D721Med (cell line): ENCODE data around the gene SLC34A2.
"Not testable (repeated sequence)": the region's sequence is repeated elsewhere in the genome, so short reads cannot be mapped to it uniquely, and the experiment has no call there.

ENCODE experiments used
- DNase-seq: peaks from one replicate; pipeline ENCODE4 v3.0.0; 2011; ENCODE audit warnings: low spot score; ENCODE audit not compliant: insufficient read length
- FAIRE-seq: peaks from 2 replicates; lab custom pipeline; 2011; peaks lifted over from hg19 to GRCh38; lab: Jason Lieb, UNC
- TF ChIP-seq, protein P1 (sequence below): IDR thresholded peaks from 2 replicates; pipeline ENCODE4 v1.5.1; 2012; ENCODE audit warnings: mild to moderate bottlenecking, control low read depth; ENCODE audit not compliant: insufficient read depth; ENCODE audit errors: missing control alignments

Gene SLC34A2, protein sequence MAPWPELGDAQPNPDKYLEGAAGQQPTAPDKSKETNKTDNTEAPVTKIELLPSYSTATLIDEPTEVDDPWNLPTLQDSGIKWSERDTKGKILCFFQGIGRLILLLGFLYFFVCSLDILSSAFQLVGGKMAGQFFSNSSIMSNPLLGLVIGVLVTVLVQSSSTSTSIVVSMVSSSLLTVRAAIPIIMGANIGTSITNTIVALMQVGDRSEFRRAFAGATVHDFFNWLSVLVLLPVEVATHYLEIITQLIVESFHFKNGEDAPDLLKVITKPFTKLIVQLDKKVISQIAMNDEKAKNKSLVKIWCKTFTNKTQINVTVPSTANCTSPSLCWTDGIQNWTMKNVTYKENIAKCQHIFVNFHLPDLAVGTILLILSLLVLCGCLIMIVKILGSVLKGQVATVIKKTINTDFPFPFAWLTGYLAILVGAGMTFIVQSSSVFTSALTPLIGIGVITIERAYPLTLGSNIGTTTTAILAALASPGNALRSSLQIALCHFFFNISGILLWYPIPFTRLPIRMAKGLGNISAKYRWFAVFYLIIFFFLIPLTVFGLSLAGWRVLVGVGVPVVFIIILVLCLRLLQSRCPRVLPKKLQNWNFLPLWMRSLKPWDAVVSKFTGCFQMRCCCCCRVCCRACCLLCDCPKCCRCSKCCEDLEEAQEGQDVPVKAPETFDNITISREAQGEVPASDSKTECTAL

DNA sequence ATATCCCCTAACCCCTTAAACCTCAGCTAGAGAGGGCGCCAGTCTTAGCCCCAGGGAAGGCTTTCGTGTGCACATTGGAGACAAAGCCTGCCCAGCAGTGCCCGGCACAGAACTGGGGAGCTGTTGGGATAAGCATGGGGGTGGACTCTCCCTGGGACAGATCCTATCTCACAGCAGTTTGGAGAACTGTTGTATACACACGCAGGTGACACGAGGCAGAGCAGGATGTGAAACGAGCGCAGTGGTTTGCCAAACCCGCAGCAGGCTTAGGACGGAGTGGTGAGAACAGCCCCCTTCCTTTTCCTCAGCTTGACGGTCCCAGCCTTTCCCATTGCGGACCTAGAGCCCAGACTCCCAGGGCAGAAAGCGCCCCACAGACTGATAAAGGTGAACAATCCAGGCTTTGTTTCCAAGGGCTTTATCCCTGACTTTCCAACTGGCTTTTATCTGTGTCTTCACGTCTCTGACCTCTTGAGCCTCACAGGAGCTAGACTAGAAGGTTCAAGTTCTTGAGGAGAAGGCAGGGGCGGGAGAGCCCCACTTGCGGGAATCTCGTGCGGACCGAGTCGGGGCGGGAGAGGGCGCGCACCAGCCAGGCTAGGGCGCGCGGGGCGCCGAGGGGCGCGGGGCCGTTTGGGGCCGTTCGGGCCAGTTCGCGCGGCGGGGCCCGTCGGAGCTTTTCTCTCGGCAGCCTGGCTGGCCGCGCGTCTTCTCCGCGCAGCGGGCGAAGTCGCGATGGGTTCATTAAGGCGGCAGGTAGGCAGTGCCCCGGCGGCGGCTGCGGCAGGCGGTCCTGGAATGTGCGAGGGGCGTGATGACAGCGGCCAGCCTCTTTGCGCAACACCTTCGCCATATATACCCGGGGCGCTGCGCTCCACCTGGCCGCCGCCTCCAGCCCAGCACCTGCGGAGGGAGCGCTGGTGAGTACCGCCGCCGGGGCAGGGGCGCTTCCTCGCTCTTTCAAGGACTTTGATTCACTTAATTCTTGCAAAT lies at the start of gene SLC34A2:
TSS of gene SLC34A2 (plus strand) at position 881 of the 993 bp plus-strand sequence. CDS start 6,650 bp downstream, outside the sequence.
- DNase-seq, result no peak
- no peak for FAIRE-seq
- TF ChIP-seq, protein P1, sequence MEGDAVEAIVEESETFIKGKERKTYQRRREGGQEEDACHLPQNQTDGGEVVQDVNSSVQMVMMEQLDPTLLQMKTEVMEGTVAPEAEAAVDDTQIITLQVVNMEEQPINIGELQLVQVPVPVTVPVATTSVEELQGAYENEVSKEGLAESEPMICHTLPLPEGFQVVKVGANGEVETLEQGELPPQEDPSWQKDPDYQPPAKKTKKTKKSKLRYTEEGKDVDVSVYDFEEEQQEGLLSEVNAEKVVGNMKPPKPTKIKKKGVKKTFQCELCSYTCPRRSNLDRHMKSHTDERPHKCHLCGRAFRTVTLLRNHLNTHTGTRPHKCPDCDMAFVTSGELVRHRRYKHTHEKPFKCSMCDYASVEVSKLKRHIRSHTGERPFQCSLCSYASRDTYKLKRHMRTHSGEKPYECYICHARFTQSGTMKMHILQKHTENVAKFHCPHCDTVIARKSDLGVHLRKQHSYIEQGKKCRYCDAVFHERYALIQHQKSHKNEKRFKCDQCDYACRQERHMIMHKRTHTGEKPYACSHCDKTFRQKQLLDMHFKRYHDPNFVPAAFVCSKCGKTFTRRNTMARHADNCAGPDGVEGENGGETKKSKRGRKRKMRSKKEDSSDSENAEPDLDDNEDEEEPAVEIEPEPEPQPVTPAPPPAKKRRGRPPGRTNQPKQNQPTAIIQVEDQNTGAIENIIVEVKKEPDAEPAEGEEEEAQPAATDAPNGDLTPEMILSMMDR, result no peak

DNA sequence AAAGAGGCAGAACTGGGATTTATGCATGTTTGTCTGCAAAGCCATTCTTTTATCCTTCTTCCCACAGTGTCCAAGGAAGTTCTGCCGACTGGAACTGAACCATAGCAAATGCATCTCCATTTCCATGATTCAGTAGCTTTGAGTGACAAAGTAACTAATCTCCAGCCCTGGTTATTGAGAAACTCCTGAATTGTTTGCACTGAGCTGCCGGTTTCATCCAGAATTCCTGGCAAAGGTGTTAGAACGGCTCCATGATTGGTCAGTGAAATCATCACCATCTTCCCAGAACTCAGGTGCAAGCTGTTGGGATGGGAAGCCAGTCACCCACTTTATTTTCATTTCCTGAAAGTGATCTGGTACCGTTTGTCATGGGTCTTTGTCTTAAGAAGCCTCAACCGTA lies 47.0 kb upstream of the SLC34A2 start:
- FAIRE-seq, result no peak
- TF ChIP-seq, protein P1, result no peak
- no peak for DNase-seq

DNA sequence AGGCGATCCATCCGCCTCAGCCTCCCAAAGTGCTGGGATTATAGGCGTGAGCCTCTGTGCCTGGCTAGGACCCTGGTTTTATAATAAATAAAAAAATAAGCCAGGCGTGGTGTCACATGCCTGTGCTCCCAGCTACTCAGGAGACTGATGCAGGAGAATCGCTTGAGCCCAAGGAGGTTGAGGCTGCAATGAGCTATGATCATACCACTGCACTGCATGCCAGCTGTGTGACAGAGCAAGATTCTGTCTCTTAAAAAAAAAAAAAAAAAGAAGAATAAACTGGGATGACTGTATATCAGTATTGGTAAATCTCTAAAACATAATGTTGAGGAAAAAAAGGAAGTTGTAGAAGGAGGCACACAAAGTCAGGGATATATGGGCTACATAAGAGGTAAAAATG lies 45.7 kb upstream of the SLC34A2 start:
- DNase-seq, result no peak
- FAIRE-seq, result no peak
- TF ChIP-seq, protein P1, result no peak

DNA sequence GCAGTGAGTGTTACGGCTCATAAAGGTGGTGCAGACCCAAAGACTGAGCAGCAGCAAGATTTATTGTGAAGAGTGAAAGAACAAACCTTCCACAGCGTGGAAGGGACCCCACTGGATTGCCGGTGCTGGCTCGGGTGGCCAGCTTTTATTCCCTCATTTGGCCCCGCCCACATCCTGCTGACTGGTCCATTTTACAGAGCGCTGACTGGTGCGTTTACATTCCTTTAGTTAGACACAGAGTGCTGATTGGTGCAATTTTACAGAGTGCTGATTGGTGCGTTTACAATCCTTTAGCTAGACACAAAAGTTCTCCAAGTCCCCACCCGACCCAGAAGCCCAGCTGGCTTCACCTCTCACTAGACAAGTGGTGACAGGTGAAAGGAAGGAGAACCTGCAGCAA lies 42.0 kb upstream of the SLC34A2 start:
- DNase-seq, FAIRE-seq: not testable (repeated sequence)

DNA sequence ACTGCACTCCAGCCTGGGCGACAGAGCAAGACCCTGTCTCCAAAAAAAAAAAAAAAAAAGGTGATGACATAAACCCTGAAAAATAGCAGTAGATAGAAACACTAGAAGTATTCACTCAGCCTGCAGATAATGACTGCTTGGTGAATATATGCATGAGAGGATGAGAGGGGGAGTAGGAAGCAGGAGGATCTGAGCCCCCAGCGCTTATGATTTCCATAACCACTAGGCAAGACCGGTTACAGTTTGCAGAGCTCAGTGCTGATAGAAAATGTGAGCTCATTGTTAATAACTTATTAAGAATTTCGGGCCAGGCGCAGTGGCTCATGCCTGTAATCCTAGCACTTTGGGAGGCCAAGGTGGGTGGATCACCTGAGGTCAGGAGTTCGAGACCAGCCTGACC lies 40.8 kb upstream of the SLC34A2 start:
- TF ChIP-seq, protein P1, result no peak
- DNase-seq (no peak), FAIRE-seq (no peak)

DNA sequence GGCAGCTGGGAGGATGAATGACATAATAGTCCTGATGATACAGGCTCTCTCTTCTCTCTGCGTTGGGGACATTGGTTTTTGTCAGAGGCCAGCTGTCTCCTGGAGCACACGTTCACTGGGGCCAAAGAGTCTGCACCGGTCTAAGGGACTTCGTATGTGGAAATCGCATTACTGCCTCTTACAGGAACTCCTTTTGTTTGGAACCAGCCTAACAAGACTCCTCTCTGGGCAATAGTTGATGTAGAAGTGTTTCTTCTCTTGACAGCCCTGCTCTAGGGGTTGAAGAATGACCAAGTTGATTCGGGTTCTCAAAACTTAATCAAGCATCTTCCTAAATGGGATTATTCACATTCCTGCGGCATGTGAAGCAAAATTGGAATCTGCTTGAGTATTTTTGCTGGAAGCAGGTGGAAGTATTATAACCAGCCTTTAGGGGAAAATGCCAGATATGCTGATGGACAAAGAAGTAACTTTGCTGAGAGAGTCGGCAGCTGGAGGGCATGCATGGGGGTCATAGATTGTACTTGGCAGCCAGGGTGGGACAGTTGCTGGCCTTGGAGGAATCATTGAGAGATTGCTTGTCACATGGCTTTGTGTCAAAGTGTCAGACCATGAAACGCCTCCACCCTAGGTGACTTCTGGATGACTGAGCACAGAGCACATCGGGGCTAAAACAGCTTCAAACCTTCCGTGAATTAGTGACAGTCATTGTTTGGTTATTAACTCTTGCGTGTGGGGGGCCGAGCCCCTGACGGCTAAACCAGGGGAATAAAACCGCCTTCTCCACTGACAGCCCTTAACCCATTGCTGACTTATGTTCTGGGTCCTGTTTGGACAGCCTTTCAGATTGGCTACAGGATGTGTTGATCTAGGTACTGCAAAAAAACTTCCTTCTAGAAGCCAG lies 34.4 kb upstream of the SLC34A2 start:
- DNase-seq (no peak), FAIRE-seq (no peak)
- TF ChIP-seq, protein P1, result no peak
